Activated T-cell treated with anti-CD3 and anti-CD28 coated beads, Interleukin-2, amount 50 U/mL, for 48 hours (primary cell): Measurements from ENCODE around the gene TOP3B.
A peak's percentile ranks its signal among the peaks of the same experiment; 100 is the strongest.
"Not testable (repeated sequence)": the region's sequence is repeated elsewhere in the genome, so short reads cannot be mapped to it uniquely, and the experiment has no call there.

Source experiments
- DNase-seq, 2 experiments: peaks; one replicate each; pipeline ENCODE4 v3.0.0-alpha.2; 2020

TOP3B gene

DNA sequence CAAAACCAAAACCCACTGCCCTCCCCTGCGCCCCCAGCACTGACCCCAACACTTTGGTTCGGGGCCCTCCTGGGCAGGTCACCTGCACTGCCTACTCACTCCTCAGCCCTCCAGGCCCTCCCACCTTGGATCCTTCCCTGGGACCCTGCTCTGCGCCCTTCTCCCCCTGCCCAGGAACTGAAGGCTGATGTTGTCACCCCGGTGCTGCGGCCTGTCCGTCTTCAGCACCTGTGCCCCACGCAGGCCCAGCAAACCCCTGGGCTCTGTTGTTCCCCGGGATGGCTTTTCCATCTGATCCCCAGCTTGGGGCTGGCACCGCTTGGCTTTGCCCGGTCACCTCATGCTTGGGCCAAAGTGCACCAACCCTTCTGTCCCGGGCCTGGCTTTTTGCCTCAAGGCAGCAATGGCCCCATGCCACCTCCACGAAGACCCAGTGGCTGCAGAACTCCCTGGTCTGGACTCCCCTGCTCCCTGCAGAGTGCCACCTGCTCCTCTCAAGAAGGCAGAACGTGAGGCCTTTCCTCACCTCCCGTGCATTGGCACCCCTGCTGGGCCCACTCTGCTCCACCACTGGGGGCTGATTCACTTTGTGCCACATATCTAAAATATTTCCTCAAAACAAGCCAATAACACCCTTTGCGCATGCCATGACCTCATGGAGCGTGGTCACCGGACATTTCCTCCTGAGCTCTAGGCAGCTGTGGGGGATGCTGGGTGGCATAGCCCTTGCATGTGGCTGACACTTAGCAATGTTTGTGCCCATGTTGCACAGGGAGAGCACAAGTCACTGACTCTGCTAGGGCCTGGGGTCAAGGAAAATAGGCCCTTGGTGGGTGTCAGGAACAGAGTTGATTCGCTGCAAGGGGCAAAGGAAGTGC is 38.8 kb downstream of the TOP3B start:
- DNase-seq: no peak

DNA sequence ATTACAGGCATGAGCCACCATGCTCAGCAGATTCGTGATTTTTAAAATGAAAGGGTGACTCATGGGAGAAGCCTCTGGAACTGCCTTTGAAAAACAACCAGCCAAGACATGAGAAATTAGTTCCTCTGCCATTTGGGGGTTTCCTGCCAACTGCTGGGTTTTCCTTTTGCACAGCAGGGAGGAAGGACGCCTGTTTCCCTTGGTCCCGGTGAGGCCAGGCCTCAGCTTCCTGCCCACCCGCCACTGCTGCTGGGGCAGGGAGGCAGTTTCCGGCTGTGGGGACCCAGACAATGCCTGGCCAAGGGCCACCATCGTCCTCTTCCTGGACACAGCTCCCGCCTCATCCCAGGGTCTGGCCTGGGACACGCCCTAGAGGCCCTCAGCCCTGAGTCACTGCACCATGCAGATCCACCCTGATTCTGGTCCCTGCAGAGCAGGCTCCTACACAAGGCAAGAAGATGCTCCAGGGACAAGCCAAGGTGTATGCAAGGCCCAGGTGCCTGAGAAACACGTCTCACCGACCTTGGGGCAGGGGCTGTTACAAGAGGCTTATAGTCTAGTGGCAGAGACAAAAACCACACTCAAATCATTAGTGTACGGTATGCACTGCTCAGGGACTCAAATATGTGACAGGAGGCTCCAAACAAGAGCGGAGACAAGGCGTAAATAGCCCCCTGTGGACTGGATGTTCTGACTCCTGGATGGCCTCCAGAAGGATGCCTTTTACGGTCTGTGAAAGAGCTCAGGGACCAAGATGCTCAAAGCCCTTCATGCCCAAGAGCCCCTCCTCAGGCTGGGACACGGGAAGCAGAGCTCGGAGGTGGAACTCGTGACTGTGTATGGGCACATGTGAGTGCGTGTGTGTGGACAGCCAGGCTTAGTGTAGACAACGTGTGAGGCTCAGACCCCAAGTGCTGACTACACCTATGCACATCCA is 39.9 kb downstream of the TOP3B start:
- peak; percentile 36 to 48 for DNase-seq

DNA sequence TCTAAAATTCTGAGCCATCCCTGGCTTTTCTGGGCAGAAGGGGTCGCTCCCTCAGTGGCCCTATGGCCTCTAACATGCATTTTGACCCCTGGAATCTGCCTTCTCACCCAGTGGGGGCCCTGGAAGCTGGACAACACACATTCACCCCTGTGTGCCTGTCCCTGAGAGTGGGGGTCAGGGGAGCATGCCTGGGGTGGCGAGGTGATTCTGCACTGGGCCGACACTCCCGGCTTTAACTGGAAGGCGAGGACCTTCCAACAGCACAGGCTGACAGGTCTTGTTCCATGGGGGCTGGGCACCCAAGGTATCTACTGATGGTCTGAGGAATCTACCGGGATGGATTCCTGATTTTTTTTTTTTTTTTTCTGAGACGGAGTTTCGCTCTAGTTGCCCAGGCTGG is 40.7 kb downstream of the TOP3B start:
- no peak for DNase-seq

DNA sequence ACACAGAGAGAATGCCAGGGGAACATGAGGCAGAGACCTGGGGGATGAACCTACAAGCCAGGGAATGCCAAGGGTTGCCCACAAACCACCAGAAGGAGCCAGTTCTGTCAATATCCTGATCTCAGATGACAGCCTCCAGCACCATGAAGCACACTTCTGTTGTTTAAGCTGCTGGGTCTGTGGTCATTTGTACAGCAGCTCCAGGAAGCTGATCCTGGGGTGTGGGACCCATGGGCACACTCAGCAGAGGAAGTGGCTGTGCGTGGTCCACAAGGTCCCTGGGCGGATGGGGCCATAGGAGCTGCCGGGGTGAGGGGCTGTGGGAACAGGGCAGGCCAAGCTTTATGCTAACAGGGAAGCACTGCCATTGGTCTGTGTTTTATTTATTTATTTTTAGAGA is 42.1 kb downstream of the TOP3B start:
- no peak for DNase-seq

DNA sequence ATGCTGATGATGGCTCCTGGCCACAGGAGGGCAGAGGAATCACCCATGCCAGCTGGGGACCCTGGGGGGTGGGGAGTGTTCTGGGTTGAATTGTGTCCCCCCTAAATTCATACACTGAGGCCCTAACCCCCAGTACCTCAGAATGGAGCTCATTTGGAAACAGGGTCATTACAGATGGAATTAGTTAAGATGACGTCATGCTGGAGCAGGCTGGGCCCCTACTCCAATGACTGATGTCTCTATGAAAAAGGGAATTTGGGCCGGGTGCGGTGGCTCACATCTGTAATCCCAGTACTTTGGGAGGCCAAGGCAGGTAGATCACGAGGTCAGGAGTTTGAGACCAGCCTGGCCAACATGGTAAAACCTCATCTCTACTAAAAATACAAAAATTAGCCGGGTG is 42.7 kb downstream of the TOP3B start:
- DNase-seq: not testable (repeated sequence)

DNA sequence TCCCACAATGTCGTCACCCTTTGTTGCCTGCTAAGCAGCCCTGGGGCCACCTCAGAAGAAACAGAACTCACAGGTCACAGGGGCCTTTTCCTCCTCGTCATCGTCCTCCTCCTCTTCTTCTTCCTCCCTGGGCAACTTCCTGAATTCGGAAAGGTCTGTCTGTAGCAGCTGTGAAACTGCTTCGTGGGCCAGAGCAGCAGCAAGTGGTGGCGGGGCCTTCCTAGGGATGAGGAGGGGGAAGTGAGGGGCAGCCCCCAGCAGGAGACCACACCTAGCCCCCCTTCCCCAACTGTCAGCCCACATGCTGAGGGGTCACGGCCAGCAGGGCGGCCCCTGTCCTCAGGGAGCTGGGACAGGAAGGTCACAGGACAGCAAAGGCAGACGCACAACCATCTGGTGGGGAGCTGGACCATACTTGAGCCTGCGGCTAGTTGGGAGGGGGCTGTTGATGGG is 43.1 kb downstream of the TOP3B start:
- DNase-seq: no peak

DNA sequence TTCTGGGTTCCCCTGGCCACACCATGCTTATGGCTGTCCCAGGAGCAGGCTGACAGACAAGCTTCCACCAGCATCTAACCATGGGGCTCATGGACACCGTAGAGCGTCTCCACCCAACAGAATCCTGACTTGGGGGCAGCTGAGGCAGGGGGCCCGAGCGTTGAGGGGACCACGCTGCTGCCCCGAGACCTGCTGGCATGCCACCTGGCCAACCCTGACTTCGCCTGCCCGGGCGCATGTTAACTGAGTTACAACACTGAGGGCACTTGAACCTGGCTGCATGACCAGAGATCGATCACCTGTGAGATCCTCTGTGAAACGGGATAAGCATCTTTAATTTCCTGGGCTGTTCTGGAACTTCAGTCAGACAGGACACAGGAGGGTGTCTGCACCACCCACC is 43.7 kb downstream of the TOP3B start:
- no peak for DNase-seq

DNA sequence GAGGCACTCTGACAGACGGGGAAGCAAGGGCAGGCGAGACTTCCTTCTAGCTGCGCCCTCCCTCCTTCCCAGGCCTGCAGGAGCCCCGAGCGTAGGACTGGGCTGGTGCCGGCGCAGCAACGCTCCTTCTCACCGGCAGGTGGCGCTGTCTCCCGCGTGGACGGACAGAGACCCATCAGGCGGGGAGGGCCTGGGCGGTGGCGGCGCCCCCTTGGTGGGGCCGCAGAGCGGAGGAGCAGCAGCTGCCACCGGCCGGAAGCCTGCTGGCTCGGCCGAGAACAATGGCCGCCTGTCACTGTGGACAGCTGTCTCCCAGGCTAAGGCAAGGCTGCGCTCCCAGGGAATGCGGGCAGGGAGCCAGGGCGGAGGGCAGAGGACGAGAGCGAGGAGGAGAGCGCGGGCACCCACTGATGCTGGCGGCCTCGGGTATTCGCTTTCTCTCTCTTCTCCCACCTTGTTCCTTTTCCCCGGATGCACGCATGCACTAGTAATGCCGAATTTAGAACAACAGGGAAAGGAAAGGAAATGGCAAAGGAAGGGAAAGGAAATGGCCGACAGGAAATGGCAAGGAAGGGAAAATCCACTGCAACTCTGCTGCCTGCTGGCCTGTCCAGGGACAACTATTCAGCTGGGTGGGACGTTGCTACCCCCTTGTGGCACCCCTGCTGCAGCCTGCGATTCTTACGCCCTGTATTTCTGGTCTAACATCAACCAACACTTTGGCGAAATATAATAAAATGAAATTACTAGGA is 44.3 kb downstream of the TOP3B start:
- DNase-seq: peak; percentile 92 to 96

DNA sequence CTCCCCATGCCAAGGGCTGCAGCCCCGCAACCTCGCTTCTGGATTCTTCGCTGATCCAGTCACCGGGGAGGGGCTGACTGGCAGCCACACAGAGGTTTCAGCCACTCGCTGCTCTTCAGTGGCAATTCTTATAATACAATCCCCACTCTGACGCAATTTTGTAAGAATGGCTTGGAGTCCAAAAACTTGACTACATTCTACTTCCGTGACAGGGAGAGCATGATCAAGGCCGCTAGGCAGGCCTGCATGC is 44.8 kb downstream of the TOP3B start:
- no peak for DNase-seq

DNA sequence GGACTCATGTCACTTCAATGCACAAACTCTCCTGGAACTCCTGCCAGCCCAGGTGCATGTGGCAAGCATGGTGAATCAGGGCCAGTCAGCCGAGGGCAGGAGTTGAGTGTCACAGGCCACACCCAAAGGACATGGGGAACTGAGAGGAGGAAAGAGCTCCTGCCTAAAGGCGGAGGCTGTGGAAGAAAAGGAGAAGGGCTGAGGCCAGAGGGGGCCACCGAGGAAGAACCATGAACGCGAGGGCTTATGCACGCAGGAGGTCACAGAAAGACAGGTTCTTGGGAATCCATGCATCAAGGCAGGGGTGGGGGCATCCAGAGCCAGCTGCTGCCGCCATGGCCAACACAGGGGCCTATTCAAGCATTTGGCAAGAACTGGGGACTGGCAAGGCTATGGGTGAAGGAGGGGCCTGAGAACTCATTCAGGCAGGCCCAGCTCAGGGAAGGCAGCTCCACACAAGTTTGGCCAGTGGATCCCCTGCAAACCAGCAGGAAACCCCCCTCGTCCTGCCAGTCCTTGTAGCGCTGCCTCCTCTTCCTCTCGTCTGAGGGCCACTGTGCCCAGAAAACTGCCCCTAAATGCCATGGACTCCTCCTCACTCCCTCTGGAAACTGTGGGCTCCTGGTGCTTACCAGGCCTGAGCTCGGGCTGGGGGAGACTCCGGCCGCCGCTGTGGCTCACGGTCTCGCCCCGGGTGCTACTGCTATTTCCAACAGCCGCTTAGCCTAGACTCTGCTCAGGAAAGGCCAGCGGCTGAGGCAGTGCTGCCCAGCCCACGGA is 45.4 kb downstream of the TOP3B start:
- no peak for DNase-seq

DNA sequence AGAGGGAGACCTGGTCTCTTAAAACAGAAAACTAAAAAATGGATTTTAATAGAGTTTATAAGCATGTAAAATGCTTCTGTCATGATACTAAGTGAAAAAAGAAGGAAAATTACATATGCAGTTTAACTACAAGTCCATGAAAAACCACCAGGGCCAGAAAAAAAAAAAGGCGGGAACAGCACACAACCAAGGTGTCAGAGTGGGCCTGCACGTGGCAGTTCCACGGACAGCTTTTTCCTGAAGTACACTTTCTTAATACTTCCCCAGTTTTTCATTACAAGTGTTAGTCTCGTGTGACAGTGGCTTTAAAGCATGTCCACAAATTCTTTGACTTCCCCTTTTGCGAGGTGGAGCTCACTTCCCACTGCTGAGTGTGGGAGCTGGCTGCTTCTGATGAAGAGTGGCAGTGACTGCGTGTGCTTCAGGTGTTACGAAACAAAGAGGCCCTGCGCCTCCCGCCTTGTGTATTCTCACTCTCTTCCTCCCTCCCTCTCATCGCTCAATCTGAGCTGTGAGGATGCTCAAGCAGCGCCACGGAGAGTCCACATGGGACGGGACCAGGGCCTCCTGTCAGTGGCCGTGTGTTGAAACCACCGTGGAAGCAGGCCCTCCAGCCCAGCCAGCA is 46.3 kb downstream of the TOP3B start:
- no peak for DNase-seq

DNA sequence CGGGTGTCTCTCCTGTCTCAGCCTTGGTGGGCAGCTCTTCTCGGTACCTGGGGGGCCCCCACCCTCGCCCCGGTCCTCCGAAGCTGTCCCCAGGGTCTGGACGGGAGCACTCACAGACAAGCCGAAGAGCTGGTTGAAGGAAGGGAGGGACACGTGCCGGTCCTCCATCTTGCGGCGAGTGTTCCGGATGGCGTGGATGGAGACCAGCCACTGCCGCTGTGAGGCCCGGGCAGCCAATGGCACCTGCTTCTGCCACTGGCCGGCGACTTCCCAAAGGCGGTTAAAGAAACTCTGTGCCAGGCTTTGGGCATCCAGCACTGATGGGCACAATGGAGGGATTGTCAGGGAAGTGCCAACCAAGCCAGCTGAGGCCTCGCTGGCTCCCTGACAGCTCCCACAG is 48.7 kb downstream of the TOP3B start:
- no peak for DNase-seq

DNA sequence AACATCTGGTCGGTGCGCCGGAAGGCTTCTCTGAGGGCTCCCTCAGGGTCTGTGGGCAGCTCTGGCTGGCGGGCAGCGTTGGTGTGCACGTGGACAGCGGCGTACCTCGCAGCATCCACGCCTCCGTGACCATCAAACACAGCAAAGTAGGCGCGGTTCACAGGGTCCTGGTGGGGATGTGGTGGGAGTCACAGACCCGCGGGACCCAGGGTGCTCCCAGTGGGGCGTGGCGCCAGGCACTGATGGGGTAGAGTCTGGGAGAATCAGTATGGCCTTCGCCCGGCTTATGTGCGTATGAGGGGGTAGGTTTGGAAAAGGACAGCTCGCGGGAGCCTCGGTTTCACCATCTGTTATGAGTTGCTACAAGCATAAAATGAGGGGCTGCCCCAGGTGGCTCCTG is 49.2 kb downstream of the TOP3B start:
- no peak for DNase-seq

DNA sequence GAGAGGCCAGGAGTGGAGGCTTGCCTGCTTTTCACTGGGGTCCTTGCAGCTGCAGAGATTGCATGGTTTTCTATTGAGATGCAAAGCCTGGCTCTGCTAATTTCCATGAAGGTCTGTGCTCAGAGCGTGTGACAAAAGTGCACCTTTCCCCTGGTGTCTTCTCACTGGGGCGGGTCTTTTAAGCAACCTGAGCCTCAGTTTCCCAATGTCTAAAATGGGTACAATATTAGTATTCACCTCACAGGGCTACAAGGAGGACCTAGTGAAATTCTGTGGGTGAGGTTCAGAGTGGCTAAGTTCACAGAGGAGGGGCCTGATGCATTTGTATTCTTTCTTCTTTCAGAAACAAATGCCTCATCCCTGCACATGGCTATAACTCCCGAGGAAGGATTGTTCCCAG is 50.2 kb downstream of the TOP3B start:
- DNase-seq: no peak

DNA sequence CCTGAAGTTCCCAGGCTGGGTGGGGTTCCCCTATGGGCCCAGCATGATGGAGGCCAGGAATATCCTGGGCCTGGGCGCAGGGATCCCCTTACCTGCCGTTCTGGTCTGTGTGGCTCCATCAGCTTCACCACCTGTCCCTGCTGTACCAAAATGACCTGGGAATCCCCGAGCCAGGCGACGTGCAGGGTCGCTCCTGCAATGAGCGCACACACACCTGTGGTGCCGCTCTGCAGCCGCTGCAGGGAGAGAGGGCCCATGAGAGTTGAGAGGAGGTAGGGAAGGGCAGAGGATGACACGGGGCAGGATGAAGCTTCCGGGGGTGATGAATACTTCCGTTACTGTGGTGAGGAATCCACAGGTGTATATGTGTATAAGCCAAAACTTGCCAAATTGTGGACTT is 51.5 kb downstream of the TOP3B start:
- no peak for DNase-seq

DNA sequence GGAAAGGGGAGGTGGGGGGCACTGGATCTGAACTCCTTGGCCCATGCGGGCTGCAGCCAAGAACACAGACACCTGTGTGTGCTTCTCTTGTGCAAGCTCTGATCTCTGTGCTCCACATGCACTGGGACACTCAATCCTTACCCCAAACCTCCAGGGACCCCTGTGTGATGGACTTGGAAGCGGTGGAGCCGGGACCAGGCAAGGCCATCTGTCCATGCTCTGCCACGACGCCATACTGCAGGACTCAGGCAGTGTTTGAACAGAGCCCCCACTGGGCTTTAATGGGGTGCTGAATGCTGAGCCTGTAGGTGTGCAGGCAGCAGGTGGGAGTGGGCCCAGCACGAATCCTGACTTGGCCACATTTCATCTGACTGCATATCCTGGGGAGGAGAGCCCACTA is 53.3 kb downstream of the TOP3B start:
- no peak for DNase-seq

DNA sequence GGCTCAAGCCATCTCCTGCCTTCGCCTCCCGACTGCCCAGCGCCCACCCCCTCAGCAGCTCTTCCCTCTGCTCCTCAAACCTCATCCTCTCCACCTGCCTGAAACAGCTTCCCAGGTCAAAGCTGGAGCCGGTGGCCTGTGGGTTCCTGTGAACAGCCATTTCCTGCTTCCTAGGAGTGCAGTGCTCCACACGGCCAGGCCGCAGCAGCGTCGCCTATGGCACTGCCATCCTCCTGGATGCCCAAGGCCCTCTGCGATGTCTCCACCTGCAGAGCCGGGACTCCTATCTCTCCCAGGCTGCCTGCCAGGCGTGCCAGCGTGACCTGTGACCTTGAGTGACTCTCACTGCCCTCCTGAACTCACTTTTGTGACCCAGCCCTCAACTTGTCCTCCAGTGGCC is 54.5 kb downstream of the TOP3B start:
- no peak for DNase-seq

DNA sequence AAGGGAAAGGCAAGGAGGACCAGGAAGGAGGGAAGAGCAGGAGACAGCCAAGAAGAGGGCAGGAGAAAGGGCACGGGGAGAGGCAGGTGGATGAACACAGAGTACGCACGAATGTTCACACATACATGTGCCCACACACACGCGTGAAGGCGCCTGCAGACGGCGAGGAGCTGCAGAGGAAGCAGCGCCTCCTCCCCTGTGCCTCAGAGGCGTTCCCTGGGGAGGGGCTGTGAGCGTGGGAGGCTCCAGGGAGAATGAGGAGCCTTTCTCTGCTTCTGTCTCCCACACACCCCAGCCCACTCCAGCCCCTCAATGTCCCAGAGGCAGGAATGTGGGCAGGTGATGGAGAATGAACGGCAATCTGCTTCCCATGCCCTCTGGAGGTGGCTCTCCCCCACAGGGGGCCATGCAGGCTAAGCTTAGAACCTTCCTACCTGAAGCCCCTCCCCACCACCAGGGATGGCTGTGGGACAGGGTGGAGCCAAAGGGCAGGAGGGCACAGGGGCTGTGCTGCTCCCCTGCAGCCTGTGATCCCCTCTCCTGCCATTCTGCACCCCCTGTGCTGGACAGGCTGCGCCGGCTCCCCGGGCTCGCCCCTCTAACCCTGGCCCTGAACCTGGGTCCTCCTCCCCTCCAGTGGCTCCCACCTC is 55.3 kb downstream of the TOP3B start:
- DNase-seq: no peak

DNA sequence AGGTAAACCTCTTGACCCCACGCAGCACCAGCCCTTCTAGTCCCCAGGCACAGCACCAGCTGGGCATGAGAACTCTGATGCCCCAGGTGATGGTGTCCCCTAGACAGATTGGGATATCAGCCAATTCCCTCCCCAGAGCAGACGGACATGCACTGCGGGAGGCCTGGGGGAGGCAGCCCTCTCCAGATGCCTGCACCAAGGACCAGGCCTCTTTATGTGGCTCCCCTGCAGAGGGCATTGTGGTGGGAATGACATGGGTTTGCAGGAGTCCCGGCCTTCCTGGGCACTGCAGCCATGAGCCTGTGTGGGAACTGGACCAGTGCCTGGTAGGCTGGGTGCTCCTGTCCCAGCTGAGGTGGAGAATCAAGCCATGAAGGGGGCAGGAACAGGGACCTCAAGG is 55.9 kb downstream of the TOP3B start:
- no peak for DNase-seq

DNA sequence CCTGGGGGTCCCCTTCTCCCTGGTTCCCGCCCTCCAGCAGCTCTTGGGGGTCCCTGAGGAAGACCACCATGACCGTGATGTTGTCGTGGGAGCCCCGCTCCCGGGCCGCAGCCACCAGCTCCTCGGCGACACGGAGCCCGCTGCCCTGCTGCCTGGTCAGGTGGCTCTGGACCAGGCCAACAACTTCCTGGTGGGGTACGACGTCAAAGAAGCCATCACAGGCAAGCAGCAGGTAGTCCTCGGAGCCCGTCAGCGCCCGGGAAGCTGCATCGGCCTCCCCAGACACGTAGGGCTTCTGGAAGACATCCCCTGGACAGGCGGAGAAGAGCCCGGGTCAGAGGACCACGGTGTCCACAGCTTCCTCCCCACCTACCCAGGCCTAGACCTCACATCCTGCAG is 59.4 kb downstream of the TOP3B start:
- no peak for DNase-seq

DNA sequence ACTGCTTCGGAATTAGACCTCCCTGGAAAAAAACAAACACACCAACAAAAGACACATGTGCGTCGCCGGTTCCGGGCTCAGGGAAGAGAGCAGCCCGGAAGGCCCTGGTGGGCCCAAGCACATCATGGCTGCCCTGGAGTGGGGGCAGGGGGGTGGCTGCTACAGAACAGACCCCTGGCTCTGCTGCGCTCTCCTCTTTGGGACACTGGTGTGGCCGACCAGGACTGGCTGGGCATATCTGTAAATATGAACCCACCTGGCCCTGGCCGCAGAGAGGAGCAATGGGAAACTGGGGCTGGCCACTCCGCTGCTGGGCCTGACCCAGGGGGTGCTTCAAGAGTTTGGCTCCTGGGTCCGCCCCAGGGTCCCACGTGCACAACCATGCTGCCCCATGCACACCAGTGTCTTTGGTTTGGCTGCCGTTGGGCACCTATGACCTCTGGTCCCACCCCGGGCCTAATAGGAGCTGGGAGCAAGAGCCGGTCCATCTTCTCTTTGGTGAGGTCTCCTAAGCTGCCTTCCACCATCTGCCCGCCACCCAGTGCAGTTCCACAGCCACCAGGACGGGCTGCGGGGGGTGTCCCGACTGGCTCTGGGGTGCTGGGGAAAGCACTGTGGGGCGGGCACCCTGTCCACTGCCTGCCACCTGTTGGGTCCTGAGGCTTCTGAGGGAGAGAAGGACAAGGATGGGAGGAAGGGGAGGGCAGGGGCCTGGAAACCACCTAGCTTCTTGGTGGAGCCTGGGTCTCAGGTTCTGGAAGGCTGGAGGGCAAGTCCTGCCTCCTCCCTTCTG is 60.0 kb downstream of the TOP3B start:
- no peak for DNase-seq
